GM18870 (cell line): ENCODE data around the gene EVX2.

Experiments used
- ATAC-seq: cut with Tn5 transposase; IDR thresholded peaks from one replicate; pipeline ENCODE4 v1.9.1; 2021; ENCODE audit warnings: moderate library complexity; ENCODE audit not compliant: unreplicated experiment

EVX2 gene

GRCh38 chr2:176084611-176085119 lies 903 bp upstream of the EVX2 start:
- no peak for ATAC-seq

- ATAC-seq = no peak
Measured at GRCh38 chr2:176082824-176083751, 674 bp downstream of the EVX2 start.

- ATAC-seq = no peak
Measured at GRCh38 chr2:176082525-176082823, 1.3 kb downstream of the EVX2 start.

- ATAC-seq = no peak
Measured at GRCh38 chr2:176081837-176082524, 1.8 kb downstream of the EVX2 start.

GRCh38 chr2:176081376-176081836 lies 2.4 kb downstream of the EVX2 start:
- ATAC-seq = no peak

- ATAC-seq = no peak
Measured at GRCh38 chr2:176080540-176081375, 3.0 kb downstream of the EVX2 start.

- ATAC-seq = no peak
Measured at GRCh38 chr2:176079831-176080539, 3.8 kb downstream of the EVX2 start.

- no peak for ATAC-seq
Measured at GRCh38 chr2:176079285-176079830, 4.4 kb downstream of the EVX2 start.

GRCh38 chr2:176078541-176079284 lies 5.0 kb downstream of the EVX2 start:
- no peak for ATAC-seq

GRCh38 chr2:176076796-176077195 lies 7.0 kb downstream of the EVX2 start:
- no peak for ATAC-seq

- ATAC-seq = no peak
Measured at GRCh38 chr2:176076063-176076462, 7.7 kb downstream of the EVX2 start.

- ATAC-seq = no peak
Measured at GRCh38 chr2:176075481-176075880, 8.3 kb downstream of the EVX2 start.

GRCh38 chr2:176074919-176075425 lies 8.8 kb downstream of the EVX2 start:
- no peak for ATAC-seq

- no peak for ATAC-seq
Measured at GRCh38 chr2:176072951-176073904, 10.5 kb downstream of the EVX2 start.

GRCh38 chr2:176072292-176072669 lies 11.5 kb downstream of the EVX2 start:
- ATAC-seq = no peak

GRCh38 chr2:176071330-176072291 lies 12.2 kb downstream of the EVX2 start:
- ATAC-seq = no peak

- no peak for ATAC-seq
Measured at GRCh38 chr2:176068419-176068832, 15.3 kb downstream of the EVX2 start.
